Measurements from ENCODE around the gene UFD1. TPM values are rescaled to one million over a fixed set of nuclear protein-coding genes. Genes with fewer than 3 reads are reported as not detected.

Gene UFD1
- polyA plus RNA-seq, 3 donors, result 57.0 to 82.5 (median 68.5) TPM

GRCh38 chr22:19478045-19478900 is 720 bp downstream of the UFD1 start:
- under 1% methylated on average over 24 of the region's 31 CpGs for WGBS (ENCODE audit: insufficient coverage)
- peak overlapping the region; percentile 81 to 89 for H3K4me3 Mint-ChIP-seq
- Histone ChIP-seq H2AFZ (ENCODE audit: insufficient read depth, low read depth, low read length, poor library complexity, severe bottlenecking) (peak overlapping the region; percentile 90), H3K4me2 (replicated peaks; ENCODE audit: extremely low read depth, low read length, poor library complexity, severe bottlenecking) (peak overlapping the region; percentile 95), H3K4me1 (ENCODE audit: control insufficient read depth in 1 of 2, insufficient read depth in 2 of 2, low read length in 2 of 2) (peaks cover 22 to 28% of the 10 kb centered on the region in 2 donors), H3K9ac (ENCODE audit: insufficient read depth, low read length, poor library complexity, severe bottlenecking) (peak overlapping the region; percentile 90), H3K9me3 (replicated peaks in 1 of 2; ENCODE audit: control insufficient read depth in 1 of 2, insufficient read depth in 1 of 2, low read length in 2 of 2) (no peaks in the 10 kb centered on the region), H3K36me3 (replicated peaks in 1 of 2; ENCODE audit: control insufficient read depth in 1 of 2, insufficient read depth in 2 of 2, low read length in 2 of 2) (peaks cover 19 to 28% of the 10 kb centered on the region in 2 donors), H3K79me2 (ENCODE audit: insufficient read depth, low read length) (peaks cover 58% of the 10 kb centered on the region), H4K20me1 (ENCODE audit: insufficient read depth, low read length) (peaks cover 44% of the 10 kb centered on the region), H3K4me3 (replicated peaks in 1 of 3; ENCODE audit: low read depth in 2 of 3, low read length in 3 of 3) (peak overlapping the region; percentile 69 to 94 (median 87)), H3K27ac (ENCODE audit: low read depth in 1 of 2, low read length in 2 of 2) (peak overlapping the region; percentile 8 to 100), H3K27me3 (ENCODE audit: control insufficient read depth in 2 of 2, insufficient read depth in 2 of 2, low read length in 2 of 2) (no peaks in the 10 kb centered on the region)
- H3K9me3 Mint-ChIP-seq, result no peaks in the 10 kb centered on the region
- H3K27ac Mint-ChIP-seq, result peak overlapping the region; percentile 45 to 99 (median 99)
- TF ChIP-seq CTCF (IDR thresholded peaks at IDR 0.05), result no peak
- no peaks in the 10 kb centered on the region for H3K27me3 Mint-ChIP-seq (ENCODE audit: low read depth in 3 of 3)
- H3K4me1 Mint-ChIP-seq, result peaks cover 27% of the 10 kb centered on the region
- peak in 2 of 3 donors; percentile 4 to 17 for DNase-seq
- H3K36me3 Mint-ChIP-seq, result peaks cover 18 to 32% of the 10 kb centered on the region in 2 donors
- intact Hi-C loops (cut with micrococcal nuclease), result loop anchor here in 1 of 2 donors (2.0 to 10.0 kb wide), 4 partner anchors 45 to 539 kb away; partner anchors contain the start of genes ARVCF, CLTCL1, GNB1L and MRPL40

- peaks cover 24 to 33% of the 10 kb centered on the region in 2 donors for H3K36me3 Mint-ChIP-seq
- Histone ChIP-seq H2AFZ (ENCODE audit: insufficient read depth, low read depth, low read length, poor library complexity, severe bottlenecking) (no peak overlapping the region), H4K20me1 (ENCODE audit: insufficient read depth, low read length) (peaks cover 52% of the 10 kb centered on the region), H3K36me3 (replicated peaks in 1 of 2; ENCODE audit: control insufficient read depth in 1 of 2, insufficient read depth in 2 of 2, low read length in 2 of 2) (peaks cover 27 to 36% of the 10 kb centered on the region in 2 donors), H3K9ac (ENCODE audit: insufficient read depth, low read length, poor library complexity, severe bottlenecking) (no peak overlapping the region), H3K4me3 (replicated peaks in 1 of 3; ENCODE audit: low read depth in 2 of 3, low read length in 3 of 3) (peak overlapping the region in 2 of 3 experiments; percentile 87 to 94), H3K79me2 (ENCODE audit: insufficient read depth, low read length) (peaks cover 58% of the 10 kb centered on the region), H3K4me2 (replicated peaks; ENCODE audit: extremely low read depth, low read length, poor library complexity, severe bottlenecking) (peak overlapping the region; percentile 95), H3K4me1 (ENCODE audit: control insufficient read depth in 1 of 2, insufficient read depth in 2 of 2, low read length in 2 of 2) (peaks cover 22 to 28% of the 10 kb centered on the region in 2 donors), H3K27ac (ENCODE audit: low read depth in 1 of 2, low read length in 2 of 2) (no peak overlapping the region), H3K9me3 (replicated peaks in 1 of 2; ENCODE audit: control insufficient read depth in 1 of 2, insufficient read depth in 1 of 2, low read length in 2 of 2) (no peaks in the 10 kb centered on the region), H3K27me3 (ENCODE audit: control insufficient read depth in 2 of 2, insufficient read depth in 2 of 2, low read length in 2 of 2) (no peaks in the 10 kb centered on the region)
- 55% methylated on average over 2 of the region's 5 CpGs for WGBS (ENCODE audit: insufficient coverage)
- H3K27ac Mint-ChIP-seq, result no peak overlapping the region
- peak overlapping the region; percentile 81 to 89 for H3K4me3 Mint-ChIP-seq
- no peaks in the 10 kb centered on the region for H3K9me3 Mint-ChIP-seq
- H3K4me1 Mint-ChIP-seq, result peaks cover 27% of the 10 kb centered on the region
- peak; percentile 24 for TF ChIP-seq CTCF (IDR thresholded peaks at IDR 0.05)
- no peaks in the 10 kb centered on the region for H3K27me3 Mint-ChIP-seq (ENCODE audit: low read depth in 3 of 3)
- intact Hi-C loops (cut with micrococcal nuclease), result loop anchor here in 1 of 2 donors (2.0 to 10.0 kb wide), 4 partner anchors 45 to 540 kb away; partner anchors contain the start of genes ARVCF, CLTCL1, GNB1L and MRPL40
- no peak for DNase-seq
Observed at GRCh38 chr22:19477321-19478044, 1.5 kb downstream of the UFD1 start.

Data from CD14-positive monocyte (primary cell).